ENCODE results near the gene JCAD.
"Not testable (repeated sequence)": the region's sequence is repeated elsewhere in the genome, so short reads cannot be mapped to it uniquely, and the experiment has no call there.

Gene JCAD

GRCh38 chr10:30011396-30011795 lies 48.0 kb downstream of the JCAD start:
- Histone ChIP-seq H3K4me3 (replicated peaks; ENCODE audit: insufficient read depth, low read length) (no peak overlapping the region), H3K27ac (replicated peaks) (no peak overlapping the region), H3K27me3 (ENCODE audit: insufficient read depth, poor library complexity, severe bottlenecking) (no peaks in the 10 kb centered on the region)
- no peak for TF ChIP-seq CTCF (IDR thresholded peaks at IDR 0.05; ENCODE audit: insufficient read depth, low read length)
- no peak for TF ChIP-seq POLR2AphosphoS5 (IDR thresholded peaks at IDR 0.05; ENCODE audit: low read depth)
- TF ChIP-seq SPI1 (IDR thresholded peaks at IDR 0.05; ENCODE audit: borderline replicate concordance, low read depth), result no peak
- DNase-seq (ENCODE audit: low read depth in 1 of 2, low spot score in 1 of 2), result no peak

GRCh38 chr10:30007406-30007805 lies 52.0 kb downstream of the JCAD start:
- H3K27me3 ChIP-seq (ENCODE audit: insufficient read depth, poor library complexity, severe bottlenecking), result no peaks in the 10 kb centered on the region
- no peak for DNase-seq (ENCODE audit: low read depth in 1 of 2, low spot score in 1 of 2)
- no peak overlapping the region for H3K27ac ChIP-seq (replicated peaks)
- H3K4me3 ChIP-seq (replicated peaks; ENCODE audit: insufficient read depth, low read length), result no peak overlapping the region
- TF ChIP-seq POLR2AphosphoS5 (IDR thresholded peaks at IDR 0.05; ENCODE audit: low read depth) (no peak), SPI1 (IDR thresholded peaks at IDR 0.05; ENCODE audit: borderline replicate concordance, low read depth) (no peak), GABPA (IDR thresholded peaks at IDR 0.05; ENCODE audit: low read depth) (no peak), CTCF (IDR thresholded peaks at IDR 0.05; ENCODE audit: insufficient read depth, low read length) (no peak), REST (IDR thresholded peaks at IDR 0.05; ENCODE audit: insufficient replicate concordance, low read depth) (no peak)

GRCh38 chr10:30006410-30006809 lies 53.0 kb downstream of the JCAD start:
- no peak for TF ChIP-seq POLR2AphosphoS5 (IDR thresholded peaks at IDR 0.05; ENCODE audit: low read depth)
- no peak for TF ChIP-seq CTCF (IDR thresholded peaks at IDR 0.05; ENCODE audit: insufficient read depth, low read length)
- TF ChIP-seq SPI1 (IDR thresholded peaks at IDR 0.05; ENCODE audit: borderline replicate concordance, low read depth), result no peak
- no peak for TF ChIP-seq REST (IDR thresholded peaks at IDR 0.05; ENCODE audit: insufficient replicate concordance, low read depth)
- TF ChIP-seq GABPA (IDR thresholded peaks at IDR 0.05; ENCODE audit: low read depth), result no peak
- Histone ChIP-seq H3K27ac (replicated peaks) (no peak overlapping the region), H3K27me3 (ENCODE audit: insufficient read depth, poor library complexity, severe bottlenecking) (no peaks in the 10 kb centered on the region), H3K4me3 (replicated peaks; ENCODE audit: insufficient read depth, low read length) (no peak overlapping the region)
- no peak for DNase-seq (ENCODE audit: low read depth in 1 of 2, low spot score in 1 of 2)

GRCh38 chr10:30005116-30005515 lies 54.3 kb downstream of the JCAD start:
- H3K27me3 ChIP-seq (ENCODE audit: insufficient read depth, poor library complexity, severe bottlenecking); DNase-seq (ENCODE audit: low read depth in 1 of 2, low spot score in 1 of 2); H3K27ac ChIP-seq (replicated peaks); H3K4me3 ChIP-seq (replicated peaks; ENCODE audit: insufficient read depth, low read length): not testable (repeated sequence)
